Endothelial cell (in vitro differentiated cells): ENCODE results near the gene CYP1B1. TPM values are rescaled to one million over a fixed set of nuclear protein-coding genes. Genes with fewer than 3 reads are reported as not detected.

Experiments
- DNase-seq: peaks from one replicate; pipeline ENCODE4 v3.0.0; 2021; ENCODE audit warnings: low spot score
- H3K27ac Mint-ChIP-seq: one replicate; pipeline ENCODE4 v1.8.0; 2021; ENCODE audit warnings: mixed read lengths, inconsistent platforms; ENCODE audit not compliant: unreplicated experiment
- H3K27me3 Mint-ChIP-seq: one replicate; pipeline ENCODE4 v1.8.0; 2021; ENCODE audit warnings: mild to moderate bottlenecking, moderate library complexity, mixed read lengths, inconsistent platforms; ENCODE audit not compliant: unreplicated experiment
- H3K36me3 Mint-ChIP-seq: one replicate; pipeline ENCODE4 v1.8.0; 2021; ENCODE audit warnings: mild to moderate bottlenecking, low read depth, mixed read lengths, inconsistent platforms; ENCODE audit not compliant: unreplicated experiment
- H3K4me1 Mint-ChIP-seq: one replicate; pipeline ENCODE4 v1.8.0; 2021; ENCODE audit warnings: mild to moderate bottlenecking, mixed read lengths, inconsistent platforms; ENCODE audit not compliant: unreplicated experiment
- H3K4me3 Mint-ChIP-seq: one replicate; pipeline ENCODE4 v1.8.0; 2021; ENCODE audit warnings: mild to moderate bottlenecking, mixed read lengths, inconsistent platforms; ENCODE audit not compliant: unreplicated experiment
- H3K9me3 Mint-ChIP-seq: one replicate; pipeline ENCODE4 v1.8.0; 2021; ENCODE audit warnings: mixed read lengths, inconsistent platforms; ENCODE audit not compliant: unreplicated experiment
- CTCF ChIP-seq: fragments of 200-600 bp; sonication (generic); IDR thresholded peaks from one replicate; pipeline ENCODE4 v1.5.0; 2021; ENCODE audit warnings: antibody characterized with exemption; ENCODE audit not compliant: unreplicated experiment
- total RNA-seq: library from RNA; stranded (reverse); fragmentation: NEBNext Ultra II Directional; extraction: Animal tissue kit (Norgen Biotek cat#: 25700); gene quantifications from one replicate; pipeline ENCODE4 v1.2.1, GENCODE V29; 2021; ENCODE audit not compliant: unreplicated experiment

Gene CYP1B1
- total RNA-seq, 1 donor from 2014 or later: 1.2 TPM

GRCh38 chr2:38033646-38034045 lies 42.3 kb downstream of the CYP1B1 start:
- H3K4me3 Mint-ChIP-seq: no peak overlapping the region
- no peaks in the 10 kb centered on the region for H3K36me3 Mint-ChIP-seq

GRCh38 chr2:38032946-38033345 lies 43.0 kb downstream of the CYP1B1 start:
- TF ChIP-seq CTCF: no peak
- H3K27me3 Mint-ChIP-seq: no peaks in the 10 kb centered on the region
- H3K9me3 Mint-ChIP-seq: no peaks in the 10 kb centered on the region
- no peaks in the 10 kb centered on the region for H3K36me3 Mint-ChIP-seq
- no peak overlapping the region for H3K4me3 Mint-ChIP-seq
- no peak overlapping the region for H3K27ac Mint-ChIP-seq
- no peaks in the 10 kb centered on the region for H3K4me1 Mint-ChIP-seq
- DNase-seq: no peak

More at GRCh38 chr2:38033646-38034045, 42.3 kb downstream of the CYP1B1 start:
- H3K27me3 Mint-ChIP-seq: no peaks in the 10 kb centered on the region
- TF ChIP-seq CTCF: no peak
- H3K27ac Mint-ChIP-seq: no peak overlapping the region
- H3K4me1 Mint-ChIP-seq: no peaks in the 10 kb centered on the region
- no peaks in the 10 kb centered on the region for H3K9me3 Mint-ChIP-seq
- DNase-seq: no peak

- no peak overlapping the region for H3K4me3 Mint-ChIP-seq
- H3K4me1 Mint-ChIP-seq: no peaks in the 10 kb centered on the region
- no peaks in the 10 kb centered on the region for H3K27me3 Mint-ChIP-seq
- H3K36me3 Mint-ChIP-seq: no peaks in the 10 kb centered on the region
- no peak for DNase-seq
- no peak for TF ChIP-seq CTCF
- H3K9me3 Mint-ChIP-seq: no peaks in the 10 kb centered on the region
- no peak overlapping the region for H3K27ac Mint-ChIP-seq
Observed at GRCh38 chr2:38030635-38031355, 45.2 kb downstream of the CYP1B1 start.

- no peak for TF ChIP-seq CTCF
- H3K4me3 Mint-ChIP-seq: no peak overlapping the region
- no peaks in the 10 kb centered on the region for H3K27me3 Mint-ChIP-seq
- H3K4me1 Mint-ChIP-seq: no peaks in the 10 kb centered on the region
- H3K36me3 Mint-ChIP-seq: no peaks in the 10 kb centered on the region
- no peak for DNase-seq
- no peaks in the 10 kb centered on the region for H3K9me3 Mint-ChIP-seq
- H3K27ac Mint-ChIP-seq: no peak overlapping the region
Observed at GRCh38 chr2:38029512-38029911, 46.4 kb downstream of the CYP1B1 start.

GRCh38 chr2:38028829-38029228 lies 47.1 kb downstream of the CYP1B1 start:
- Mint-ChIP-seq H3K27me3 (no peaks in the 10 kb centered on the region), H3K27ac (no peak overlapping the region), H3K4me1 (no peaks in the 10 kb centered on the region), H3K36me3 (no peaks in the 10 kb centered on the region), H3K9me3 (no peaks in the 10 kb centered on the region), H3K4me3 (no peak overlapping the region)
- no peak for TF ChIP-seq CTCF
- no peak for DNase-seq
